NCI-H345 treated with DMSO at 0.1 percent for 48 hours (cell line): ENCODE measurements around the gene ZNF593OS.

Experiments used
- DNase-seq: peaks from one replicate; lab custom pipeline; 2025; ENCODE audit not compliant: unreplicated experiment; lab: John Stamatoyannopoulos, UW

ZNF593OS gene

DNA sequence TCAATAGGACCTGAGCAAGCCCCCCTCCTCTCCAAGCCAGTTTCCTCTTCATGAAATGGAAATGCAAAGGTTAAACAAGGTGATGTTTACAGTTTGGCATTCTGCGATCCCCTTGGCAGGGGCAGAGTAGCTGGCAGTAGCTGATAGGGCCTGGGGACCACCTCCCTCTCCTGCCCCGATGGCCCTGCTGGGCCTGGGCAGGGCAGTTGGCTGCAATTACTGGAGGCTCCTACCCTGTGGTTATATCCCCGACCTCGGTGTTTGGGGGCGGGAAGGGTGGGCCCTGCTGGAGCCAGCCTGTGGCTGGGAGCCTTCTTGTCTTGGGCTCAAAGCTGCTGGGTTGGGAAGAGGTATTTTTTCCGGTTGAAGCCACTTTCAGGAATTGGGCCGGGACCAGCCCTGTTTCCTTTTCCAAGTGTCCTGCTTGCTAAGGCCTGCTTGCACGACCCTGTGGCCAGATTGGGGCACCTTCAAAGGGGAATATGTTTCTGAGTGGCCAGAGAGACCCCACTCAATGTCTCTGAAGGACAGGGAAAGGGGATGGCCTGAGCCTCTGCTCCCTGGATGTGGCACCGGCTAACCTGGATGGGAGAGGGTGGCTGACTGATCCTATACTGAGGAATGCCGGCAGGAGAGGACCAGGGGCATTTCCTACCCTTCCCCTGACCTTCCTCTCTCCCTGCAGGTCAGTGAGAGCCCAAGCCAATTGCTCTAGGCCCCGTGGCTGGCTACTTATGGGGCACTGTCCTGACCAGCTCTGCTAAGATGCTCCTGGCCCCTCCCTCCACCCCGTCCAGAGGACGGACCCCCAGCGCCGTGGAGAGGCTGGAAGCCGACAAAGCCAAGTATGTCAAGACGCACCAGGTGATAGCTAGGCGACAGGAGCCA is 10.9 kb downstream of the ZNF593OS start:
- DNase-seq, result no peak

DNA sequence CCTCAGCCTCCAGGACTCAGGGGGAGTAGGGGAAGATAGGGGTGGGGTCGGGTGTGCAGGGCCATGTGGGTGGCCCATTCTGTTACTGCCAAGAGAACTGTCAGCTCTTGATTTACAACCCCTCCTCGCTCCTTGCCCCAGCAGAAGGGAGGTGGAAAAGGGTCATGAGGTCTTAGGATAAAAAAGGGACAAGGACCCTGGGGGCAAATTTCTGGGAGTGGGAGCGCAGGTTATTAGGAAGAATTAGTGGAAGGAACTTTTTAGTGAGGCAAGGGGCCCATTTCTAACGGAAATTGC is 11.9 kb downstream of the ZNF593OS start:
- DNase-seq, result no peak

DNA sequence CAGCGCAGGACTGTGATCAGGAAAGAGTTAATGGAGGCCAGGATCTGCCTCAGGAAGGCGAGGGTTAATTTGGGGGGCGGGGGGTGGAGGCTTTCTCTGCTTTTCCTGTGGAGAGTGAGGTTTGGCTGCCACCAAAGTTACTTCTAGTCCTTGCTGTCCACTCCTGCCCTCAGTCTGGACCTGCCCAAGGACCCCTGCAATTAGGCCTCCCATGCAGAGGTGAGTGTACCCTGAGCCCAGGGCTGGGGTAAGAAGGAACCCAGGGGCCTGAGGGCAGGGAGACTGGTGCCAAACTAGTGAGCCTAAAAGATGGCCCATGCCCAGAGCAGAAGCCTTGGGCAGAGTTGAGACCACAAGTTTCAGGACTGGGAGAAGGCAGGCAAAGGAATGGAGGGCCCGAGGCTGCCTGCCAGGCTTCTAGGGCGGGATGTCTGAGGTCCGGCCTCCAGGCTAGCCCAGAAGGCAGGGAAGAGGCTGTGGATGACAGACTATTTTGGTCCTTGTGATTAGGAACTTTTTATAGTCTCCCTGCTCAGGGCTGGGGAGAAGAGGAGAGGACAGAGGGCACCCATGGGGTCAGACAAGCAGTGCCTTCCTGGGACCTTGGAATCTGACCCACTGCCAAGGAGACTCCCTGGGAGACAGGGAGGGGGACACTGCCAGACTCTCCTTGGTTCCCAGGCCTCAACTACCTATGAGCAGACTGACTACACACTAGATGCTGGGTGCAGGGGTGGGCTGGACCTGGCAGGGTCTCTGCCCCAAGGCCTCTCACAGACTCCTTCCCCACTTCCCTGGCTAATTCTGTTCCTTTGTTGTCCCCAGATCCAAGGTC is 12.5 kb downstream of the ZNF593OS start, which contains the start of gene FAM110D:
FAM110D (plus strand) TSS at position 172 of the 835 bp plus-strand sequence. CDS start 2,213 bp downstream, outside the sequence.
- no peak for DNase-seq

DNA sequence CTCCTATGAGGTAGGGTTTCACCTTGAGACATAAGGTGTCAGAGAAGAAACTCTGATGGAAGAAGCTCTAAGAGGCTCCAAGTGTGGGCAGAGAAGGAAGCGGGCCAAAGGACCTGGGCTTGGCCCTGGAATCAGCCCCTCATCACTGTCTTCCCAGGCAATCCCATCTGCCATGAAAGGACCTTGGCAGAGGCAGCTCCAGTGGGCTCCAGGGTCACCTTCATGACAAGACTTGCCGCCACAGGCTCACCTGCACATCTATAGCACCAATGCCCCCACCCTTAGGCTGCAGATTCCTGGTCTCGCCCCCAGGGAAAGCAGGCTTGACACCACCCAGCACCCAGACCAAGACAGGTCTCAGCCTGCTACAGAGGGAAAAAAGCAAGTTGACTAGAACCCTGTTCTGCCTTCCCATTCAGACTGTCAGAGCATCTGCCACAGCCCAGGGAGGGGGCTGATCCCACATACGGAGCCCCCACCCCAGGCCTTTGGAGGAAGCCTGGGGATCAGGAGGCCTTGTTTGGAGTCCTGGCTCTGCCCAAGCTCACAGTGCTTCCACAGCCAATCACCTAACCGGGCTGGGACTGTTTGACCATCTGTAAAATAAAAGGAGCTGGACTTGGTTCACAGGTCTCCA is 13.2 kb downstream of the ZNF593OS start:
- no peak for DNase-seq

DNA sequence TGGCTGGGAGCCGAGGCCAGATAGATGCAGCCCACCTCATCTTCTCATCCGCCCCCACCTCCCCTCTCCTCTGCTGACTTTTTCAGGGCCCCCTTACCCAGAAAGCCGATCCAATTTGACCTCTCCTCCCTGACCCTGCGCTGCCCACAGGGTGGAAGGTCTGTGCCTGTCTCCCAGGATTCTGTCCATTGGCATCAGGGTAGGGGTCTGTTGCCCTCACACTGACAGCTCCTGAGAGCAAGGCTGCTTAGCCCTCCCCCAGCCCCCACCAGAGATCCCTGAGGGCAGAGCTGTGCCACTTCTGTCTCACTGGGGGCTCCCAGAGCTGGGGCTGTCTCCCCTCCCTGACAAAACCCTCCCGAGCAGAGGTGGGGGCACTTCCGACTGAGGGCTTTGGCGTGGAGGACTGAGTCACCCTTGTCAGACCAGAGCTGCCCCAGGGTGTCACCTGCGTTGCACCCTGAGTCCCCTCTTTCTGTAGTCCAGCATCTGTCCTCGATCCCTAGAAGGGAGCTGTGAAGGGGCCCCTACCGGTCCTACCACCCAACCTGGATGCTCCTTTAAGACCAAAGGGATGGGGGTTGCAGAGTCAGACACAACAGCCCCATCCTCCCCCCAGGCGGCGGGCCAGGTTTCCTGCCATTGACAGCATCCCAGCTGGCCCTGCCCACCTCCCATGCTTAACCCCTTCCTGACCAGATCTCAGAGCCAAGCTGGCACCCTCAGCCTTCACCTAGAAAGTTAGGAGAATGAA is 15.2 kb downstream of the ZNF593OS start:
- DNase-seq, result no peak

DNA sequence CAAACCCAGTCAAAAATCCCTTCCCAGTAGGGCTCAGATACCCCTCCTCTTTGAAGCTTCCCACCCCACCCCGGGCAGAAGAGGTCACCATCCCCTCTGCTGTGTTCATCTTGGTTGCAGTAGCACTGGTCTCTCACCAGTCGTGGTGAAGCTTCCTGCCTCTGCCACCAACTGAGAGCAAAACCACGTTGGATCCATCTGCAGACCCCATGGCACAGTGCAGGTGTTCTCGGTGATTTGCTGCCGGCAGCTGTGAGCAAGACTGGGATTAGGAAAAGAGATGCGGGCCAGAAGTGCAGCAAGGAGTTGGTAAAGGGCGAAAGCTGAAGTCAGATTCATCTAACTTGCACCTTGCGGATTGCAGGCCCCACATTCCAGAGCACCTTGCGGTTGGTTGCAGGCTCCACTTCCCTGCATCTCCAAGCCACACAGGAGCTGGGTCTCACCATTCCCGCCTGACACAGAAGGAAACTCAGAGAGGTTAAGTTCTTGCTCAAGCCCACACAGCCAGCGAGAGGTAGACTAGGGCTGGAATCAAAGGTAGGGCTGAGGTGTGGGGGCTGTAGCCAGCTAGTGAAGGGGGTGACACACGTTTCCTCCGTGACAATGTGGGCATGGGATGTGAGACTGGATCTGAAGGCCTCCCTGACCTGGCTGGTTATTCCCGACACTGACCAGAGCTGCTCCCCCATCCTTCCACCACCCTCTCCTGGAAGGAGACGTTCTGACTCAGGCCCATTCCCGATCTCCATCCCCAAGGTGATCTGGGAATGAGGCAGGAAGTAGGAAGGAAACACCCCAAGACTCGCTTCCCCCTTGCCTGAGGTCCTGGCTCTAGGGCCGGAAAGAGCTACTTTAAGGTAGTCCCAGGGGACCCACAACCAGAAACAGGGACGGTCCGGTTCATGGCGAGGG is 16.0 kb downstream of the ZNF593OS start:
- no peak for DNase-seq

DNA sequence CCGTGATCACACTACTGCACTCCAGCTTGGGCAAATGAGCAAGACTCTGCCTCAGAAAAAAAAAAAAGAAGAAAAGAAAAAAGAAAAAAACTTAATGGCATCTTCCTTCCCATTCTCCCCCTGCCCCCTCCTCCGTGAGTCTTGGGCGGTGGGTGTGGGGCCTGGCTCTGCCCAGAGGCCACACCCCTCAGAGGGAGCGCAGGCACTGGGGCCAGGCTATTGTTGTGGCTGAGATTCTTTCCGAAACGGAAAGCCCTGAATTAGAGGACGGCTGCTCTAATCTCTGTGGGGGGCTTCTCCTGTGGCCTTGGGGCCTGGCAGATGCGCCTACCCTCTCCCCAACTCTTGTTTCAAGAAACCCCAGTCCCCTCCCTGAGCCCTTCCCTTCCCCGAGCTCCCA is 16.9 kb downstream of the ZNF593OS start:
- DNase-seq, result no peak

DNA sequence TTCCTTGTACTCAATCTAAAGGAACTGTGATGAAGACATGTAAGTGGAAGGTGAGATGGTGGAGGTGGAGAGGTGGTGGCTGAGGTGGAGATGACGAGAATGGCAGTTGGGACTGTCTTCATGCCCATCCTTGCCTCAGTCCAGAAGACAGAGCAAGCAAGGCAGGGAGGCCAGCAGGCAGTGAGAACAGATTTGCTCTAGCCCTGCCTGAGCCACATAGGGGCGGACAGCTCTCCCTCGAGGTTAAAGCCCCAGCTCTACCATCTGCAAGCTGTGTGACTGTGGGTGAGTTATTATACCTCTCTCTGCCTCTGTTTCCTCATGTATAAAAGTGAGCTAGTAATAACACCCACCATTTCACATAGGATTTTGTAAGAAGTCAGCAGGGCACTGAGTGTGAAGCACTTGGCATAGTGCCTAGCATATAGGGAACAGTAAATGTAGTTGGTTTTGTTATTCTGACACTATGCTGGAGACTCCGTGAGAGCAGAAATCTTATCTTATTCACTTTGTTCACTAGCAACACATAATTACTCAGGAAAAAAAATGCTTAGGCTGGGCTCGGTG is 17.6 kb downstream of the ZNF593OS start:
- DNase-seq, result no peak

DNA sequence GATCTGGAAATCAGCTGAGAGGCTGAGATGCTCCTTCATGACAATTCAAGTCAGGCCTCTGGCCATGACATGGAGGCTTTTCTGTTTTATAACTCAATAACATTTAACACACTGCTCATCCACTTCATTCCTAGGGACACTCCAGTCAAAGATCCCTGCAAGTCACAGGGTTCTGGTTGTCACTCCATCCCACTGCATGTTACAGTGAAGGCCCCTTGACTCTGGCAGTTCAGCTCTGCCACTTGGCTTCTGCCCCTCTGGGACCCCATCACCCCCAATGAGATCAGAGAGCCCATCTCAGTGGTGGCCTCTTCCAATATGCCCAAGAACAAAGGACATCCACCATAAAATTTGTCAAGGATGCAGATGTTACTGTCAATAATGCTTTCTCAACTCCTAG is 22.7 kb downstream of the ZNF593OS start:
- DNase-seq, result no peak

DNA sequence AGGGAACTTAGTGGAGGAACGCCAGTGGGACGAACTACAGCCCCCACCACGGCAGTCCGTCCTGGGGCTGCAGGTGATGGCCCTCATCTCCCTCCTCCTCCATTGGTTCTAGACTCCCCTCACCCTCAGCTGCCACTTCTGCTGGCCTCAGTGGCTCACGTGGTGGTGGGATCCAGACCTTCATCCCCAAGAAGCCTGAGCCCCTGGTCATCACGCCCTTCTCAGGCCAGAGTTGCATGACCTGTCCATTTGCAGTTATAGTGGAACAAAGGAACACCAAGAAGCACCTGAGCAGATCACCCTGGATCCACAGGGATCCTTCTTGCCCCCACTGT is 25.7 kb downstream of the ZNF593OS start:
- DNase-seq, result no peak

DNA sequence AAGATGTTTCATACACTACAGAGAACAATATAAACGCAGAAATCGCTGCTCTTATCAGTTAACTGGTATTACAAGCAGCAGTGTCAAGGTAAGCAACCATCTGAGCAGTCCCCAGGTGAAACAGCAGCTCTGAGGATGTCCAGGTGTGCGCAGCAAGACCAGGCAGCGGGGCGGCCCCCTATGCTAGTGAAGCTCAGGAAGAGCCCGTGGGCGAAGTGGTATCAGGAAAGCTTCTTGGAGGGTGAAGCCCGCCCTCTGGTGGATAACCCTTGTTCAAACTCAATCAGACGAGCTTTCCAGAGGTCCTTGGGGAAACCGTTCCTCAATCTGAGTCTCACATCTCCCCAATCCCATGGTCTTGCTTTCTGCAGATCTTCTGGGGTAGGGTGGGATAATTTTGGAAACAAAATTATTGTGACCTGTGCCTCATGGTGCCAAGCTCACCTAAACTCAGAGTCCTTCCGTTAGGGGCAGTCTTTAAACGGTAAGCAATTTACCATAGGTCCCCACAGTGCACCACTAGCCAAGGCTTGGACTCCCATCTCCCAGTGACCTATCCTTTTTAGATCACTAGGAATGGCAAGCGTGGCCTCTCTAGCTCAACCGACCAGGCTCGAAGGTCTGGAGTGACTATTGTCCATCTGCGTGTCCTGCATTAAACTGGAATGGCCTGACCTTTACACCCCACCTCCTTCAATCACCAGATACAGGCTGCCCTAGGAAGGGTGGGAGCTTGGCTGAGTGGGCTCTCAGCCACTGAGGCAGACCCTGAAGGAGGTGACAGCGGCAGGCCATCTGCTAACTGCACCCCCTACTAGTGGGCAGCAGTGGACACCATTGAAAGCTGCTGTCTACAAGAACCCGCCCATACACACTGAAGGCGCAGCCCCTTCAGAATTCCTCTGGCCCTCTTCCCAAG is 26.3 kb downstream of the ZNF593OS start:
- DNase-seq, result peak; percentile 80

DNA sequence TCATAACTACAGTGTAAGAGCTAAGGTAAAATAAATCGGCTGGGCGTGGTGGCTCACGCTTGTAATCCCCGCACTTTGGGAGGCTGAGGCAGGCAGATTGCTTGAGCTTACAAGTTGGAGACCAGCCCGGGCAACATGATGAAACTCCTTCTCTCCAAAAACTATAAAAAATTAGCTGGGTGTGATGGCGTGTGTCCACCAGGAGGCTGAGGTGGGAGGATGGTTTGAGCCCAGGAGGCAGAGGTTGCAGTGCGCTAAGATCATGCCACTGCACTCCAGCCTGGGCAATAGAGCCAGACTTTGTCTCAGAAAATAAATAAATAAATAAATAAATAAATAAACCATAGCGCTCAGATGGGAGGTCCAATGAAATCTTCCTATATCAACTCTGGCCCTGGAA is 29.5 kb downstream of the ZNF593OS start:
- DNase-seq, result no peak

DNA sequence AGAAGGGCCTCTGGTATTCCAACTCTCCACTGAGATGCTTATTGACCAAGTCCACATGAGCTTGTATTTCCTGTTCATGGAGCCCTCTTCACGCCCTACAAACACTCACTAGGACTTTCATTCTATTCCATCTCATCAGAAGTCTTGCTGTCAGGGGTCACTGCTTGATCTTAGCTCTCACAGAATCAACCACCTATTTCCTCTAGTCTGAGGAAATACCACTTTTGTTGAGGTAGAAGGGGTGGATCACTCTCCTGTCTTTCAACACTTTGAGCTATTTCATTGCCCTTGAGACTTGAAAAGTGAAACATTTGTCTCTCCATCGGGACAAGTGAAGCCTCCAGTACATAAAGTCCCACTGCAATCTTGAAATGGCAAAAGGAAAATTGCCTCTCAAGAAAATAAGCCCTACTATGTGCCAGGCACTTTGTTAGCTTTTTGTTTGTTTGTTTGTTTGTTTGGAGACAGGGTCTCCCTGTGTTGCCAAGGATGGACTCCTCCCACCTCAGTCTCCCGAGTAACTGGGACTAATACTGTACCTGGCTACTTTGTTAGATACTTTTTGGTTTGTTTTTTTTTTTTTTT is 32.6 kb downstream of the ZNF593OS start:
- no peak for DNase-seq

DNA sequence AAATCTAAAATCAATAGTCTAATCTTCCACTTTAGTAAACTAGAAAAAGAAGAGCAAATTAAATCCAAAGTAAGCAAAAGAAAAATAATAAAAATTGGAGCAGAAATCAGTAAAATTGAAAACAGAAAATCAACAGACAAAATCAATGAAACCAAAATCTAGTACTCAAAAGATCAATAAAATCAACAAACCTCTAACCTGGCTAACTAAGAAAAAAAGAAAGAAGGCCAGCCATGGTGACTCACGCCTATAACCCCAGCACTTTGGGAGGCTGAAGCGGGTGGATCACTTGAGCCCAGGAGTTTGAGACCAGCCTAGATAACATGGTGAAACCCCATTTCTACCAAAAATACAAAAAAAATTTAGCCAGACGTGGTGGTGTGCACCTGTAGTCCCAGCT is 37.2 kb downstream of the ZNF593OS start:
- no peak for DNase-seq

DNA sequence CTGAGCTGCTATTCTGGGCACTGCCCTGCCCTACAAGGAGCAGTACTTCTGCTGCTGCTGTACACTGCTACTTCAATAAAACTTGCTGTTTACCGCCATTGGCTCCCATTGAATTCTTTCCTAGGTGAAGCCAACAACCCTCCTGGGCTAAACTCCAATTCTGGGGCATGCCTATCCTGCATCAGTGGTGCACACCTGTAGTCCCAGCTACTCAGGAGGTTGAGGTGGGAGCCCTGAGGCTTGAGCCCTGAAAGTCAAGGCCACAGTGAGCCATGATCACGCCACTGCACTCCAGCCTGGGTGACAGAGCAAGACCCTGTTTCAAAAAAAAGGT is 38.8 kb downstream of the ZNF593OS start:
- DNase-seq, result no peak

DNA sequence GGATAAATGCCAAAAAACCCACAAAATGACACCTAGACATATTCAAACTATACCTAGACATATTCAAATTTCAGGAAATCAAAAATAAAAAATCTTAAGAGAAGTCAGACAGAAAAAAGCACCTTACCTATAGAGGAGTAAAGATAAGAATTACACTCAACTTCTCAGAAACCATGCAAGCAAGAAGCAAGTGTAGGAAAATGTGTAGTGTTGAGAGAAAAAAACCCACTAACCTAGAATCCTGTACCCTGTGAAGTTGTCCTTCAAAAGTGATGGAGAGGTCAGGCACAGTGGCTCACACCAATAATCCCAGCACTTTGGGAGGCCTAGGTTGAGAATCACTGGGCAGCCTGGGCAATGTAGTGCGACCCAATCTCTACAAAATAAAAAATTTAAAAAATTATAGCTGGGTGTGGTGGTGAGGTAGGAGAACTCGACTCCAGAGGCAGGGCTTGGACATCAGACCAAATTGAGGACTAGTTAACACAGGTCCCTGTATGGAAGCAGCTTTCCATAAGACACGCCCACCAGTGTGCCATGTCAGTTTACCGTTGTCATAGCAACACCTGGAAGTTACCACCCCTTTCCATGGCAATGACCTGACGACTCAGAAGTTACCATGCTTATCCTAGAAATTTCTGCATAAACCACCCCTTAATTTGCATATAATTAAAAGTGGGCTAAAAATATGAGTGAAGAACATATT is 39.4 kb downstream of the ZNF593OS start:
- no peak for DNase-seq

DNA sequence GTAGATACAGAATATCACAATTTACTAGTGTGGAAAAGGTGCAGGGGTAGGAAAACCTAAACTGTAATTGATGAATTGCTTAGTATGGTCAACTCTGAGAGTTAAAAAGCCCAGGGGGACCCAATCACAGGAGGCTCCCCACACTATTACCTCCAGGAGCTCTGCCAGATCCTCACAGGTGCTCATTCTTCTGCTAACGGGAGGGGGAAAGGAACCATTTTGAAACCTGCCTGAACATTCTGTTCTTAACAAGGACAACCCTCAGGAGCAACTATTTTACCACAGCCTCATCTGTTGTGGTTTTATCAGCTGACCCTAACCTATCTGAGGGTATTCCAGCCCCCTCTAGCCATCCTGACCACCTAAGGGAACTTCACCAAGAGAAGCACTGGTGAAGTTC is 40.9 kb downstream of the ZNF593OS start:
- no peak for DNase-seq

DNA sequence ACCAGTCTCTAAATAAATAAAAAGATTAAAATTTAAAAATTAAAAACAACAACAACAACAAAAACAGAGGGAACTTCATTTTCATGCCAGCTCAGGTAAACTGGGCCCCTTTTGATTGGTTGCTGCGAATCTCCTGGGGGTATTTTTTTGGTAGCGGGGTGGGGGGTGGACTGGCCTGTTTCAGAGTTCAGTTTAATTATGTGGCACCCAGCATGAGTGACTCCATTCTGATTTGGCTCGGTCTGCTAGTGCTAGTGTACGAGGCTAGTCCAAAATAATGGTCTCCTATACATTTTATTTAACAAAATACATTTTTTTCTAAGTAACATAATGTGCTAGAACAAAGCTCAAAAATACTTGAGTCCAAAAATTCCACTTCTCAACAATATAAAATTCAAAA is 41.9 kb downstream of the ZNF593OS start:
- DNase-seq, result no peak
